ENCODE results near the gene CCL25.

DNA sequence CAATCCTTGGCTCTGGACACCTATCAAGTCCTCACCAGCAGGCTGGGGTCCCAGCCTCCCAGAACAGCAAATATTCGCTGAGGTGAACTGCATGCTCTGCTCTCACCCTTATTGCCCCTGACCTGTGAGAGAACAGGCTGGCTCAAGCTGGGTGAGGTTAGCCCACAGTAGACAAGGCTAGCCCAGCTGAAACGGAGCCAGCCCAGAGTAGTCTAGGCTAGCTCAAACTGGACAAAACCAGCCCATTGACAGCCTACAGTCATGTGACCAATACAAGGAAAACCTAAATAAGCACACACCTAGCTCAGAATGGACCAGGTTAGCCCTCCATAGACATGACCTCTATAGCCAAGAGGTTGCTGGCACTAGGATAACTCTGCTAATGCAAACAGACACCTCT lies 38.4 kb downstream of the CCL25 start:
- TF ChIP-seq, protein P1, sequence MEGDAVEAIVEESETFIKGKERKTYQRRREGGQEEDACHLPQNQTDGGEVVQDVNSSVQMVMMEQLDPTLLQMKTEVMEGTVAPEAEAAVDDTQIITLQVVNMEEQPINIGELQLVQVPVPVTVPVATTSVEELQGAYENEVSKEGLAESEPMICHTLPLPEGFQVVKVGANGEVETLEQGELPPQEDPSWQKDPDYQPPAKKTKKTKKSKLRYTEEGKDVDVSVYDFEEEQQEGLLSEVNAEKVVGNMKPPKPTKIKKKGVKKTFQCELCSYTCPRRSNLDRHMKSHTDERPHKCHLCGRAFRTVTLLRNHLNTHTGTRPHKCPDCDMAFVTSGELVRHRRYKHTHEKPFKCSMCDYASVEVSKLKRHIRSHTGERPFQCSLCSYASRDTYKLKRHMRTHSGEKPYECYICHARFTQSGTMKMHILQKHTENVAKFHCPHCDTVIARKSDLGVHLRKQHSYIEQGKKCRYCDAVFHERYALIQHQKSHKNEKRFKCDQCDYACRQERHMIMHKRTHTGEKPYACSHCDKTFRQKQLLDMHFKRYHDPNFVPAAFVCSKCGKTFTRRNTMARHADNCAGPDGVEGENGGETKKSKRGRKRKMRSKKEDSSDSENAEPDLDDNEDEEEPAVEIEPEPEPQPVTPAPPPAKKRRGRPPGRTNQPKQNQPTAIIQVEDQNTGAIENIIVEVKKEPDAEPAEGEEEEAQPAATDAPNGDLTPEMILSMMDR (IDR thresholded peaks at IDR 0.05) = no peak
- no peak for TF ChIP-seq POLR2A (IDR thresholded peaks at IDR 0.05)
